Measurements from ENCODE around the gene LTK.

DNA sequence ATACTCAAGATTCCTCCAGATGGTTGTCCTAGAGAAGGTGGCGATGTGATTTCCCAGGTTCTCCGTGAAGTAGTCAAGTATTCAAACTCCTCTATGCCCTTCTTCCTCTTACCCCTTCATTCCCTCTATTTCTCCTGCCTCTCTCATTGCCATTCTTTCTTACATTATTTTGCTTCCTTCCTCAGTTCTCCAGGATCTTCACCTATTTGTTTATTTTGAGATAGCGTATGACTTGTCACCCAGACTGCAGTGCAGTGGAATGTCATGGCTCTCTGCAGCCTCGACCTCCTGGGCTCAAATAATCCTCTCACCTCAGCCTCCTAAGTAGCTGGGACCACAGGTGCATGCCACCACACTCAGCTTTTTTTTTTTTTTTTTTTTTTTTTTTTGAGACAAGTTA lies 21.7 kb downstream of the LTK start:
- TF ChIP-seq POLR2A (IDR thresholded peaks at IDR 0.05) (no peak), POLR2AphosphoS5 (IDR thresholded peaks at IDR 0.05) (no peak)
- TF ChIP-seq, protein P1, sequence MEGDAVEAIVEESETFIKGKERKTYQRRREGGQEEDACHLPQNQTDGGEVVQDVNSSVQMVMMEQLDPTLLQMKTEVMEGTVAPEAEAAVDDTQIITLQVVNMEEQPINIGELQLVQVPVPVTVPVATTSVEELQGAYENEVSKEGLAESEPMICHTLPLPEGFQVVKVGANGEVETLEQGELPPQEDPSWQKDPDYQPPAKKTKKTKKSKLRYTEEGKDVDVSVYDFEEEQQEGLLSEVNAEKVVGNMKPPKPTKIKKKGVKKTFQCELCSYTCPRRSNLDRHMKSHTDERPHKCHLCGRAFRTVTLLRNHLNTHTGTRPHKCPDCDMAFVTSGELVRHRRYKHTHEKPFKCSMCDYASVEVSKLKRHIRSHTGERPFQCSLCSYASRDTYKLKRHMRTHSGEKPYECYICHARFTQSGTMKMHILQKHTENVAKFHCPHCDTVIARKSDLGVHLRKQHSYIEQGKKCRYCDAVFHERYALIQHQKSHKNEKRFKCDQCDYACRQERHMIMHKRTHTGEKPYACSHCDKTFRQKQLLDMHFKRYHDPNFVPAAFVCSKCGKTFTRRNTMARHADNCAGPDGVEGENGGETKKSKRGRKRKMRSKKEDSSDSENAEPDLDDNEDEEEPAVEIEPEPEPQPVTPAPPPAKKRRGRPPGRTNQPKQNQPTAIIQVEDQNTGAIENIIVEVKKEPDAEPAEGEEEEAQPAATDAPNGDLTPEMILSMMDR (IDR thresholded peaks at IDR 0.05 in 8 of 11, conservative IDR thresholded peaks at IDR 0.05 in 3 of 11), result no peak

Data from spleen (tissue), 7 donors.